Measurements from ENCODE around the gene CPNE9. TPM values are rescaled to one million over a fixed set of nuclear protein-coding genes. Genes with fewer than 3 reads are reported as not detected.

The CPNE9 gene
- total RNA-seq, 1 donor from 2014 or later, result not detected

- Mint-ChIP-seq H3K9me3 (no peaks in the 10 kb centered on the region), H3K27ac (no peak overlapping the region), H3K36me3 (peaks cover 10% of the 10 kb centered on the region), H3K4me1 (no peaks in the 10 kb centered on the region), H3K27me3 (ENCODE audit: insufficient read depth, low read depth) (no peaks in the 10 kb centered on the region), H3K4me3 (no peak overlapping the region)
- no peak overlapping the region for H2AFZ ChIP-seq (replicated peaks)
- H3K79me2 ChIP-seq (ENCODE audit: low read depth), result no peaks in the 10 kb centered on the region
- H3F3A ChIP-seq (ENCODE audit: low read depth), result peaks cover 4% of the 10 kb centered on the region
- H3K36me3 ChIP-seq, result peaks cover 6% of the 10 kb centered on the region
- H3K27me3 ChIP-seq, result no peaks in the 10 kb centered on the region
- no peak for DNase-seq (ENCODE audit: low spot score)
- H3K9ac ChIP-seq, result no peak overlapping the region
- H3K4me2 ChIP-seq, result no peak overlapping the region
- no peak overlapping the region for H3K27ac ChIP-seq
- no peaks in the 10 kb centered on the region for H3K4me1 ChIP-seq
- TF ChIP-seq CTCF (IDR thresholded peaks at IDR 0.05) (no peak), EZH2phosphoT487 (IDR thresholded peaks at IDR 0.05) (no peak)
- H4K20me1 ChIP-seq (ENCODE audit: low read depth), result no peaks in the 10 kb centered on the region
- H3K4me3 ChIP-seq, result no peak overlapping the region
- no peaks in the 10 kb centered on the region for H3K9me3 ChIP-seq (ENCODE audit: low read depth)
These were observed 75.5 kb downstream of the CPNE9 start for GRCh38 chr3:9779075-9779593.

Other genes with a start within 250 kb of the CPNE9 start
- 0.32 and 2.7 TPM in 2 replicates for gene LHFPL4, start 150.0 kb upstream of the CPNE9 start, total RNA-seq (ENCODE audit: low replicate concordance)
- gene MTMR14, start 54.3 kb upstream of the CPNE9 start, total RNA-seq (ENCODE audit: low replicate concordance), result 22.6 and 41.8 TPM in 2 replicates
- gene BRPF1, start 27.9 kb downstream of the CPNE9 start, total RNA-seq (ENCODE audit: low replicate concordance), result 12.1 and 17.5 TPM in 2 replicates
- gene OGG1, start 46.1 kb downstream of the CPNE9 start, total RNA-seq (ENCODE audit: low replicate concordance), result 15.8 and 33.8 TPM in 2 replicates
- 24.9 and 32.4 TPM in 2 replicates for gene CAMK1, start 66.1 kb downstream of the CPNE9 start, total RNA-seq (ENCODE audit: low replicate concordance)
- gene TADA3, start 88.6 kb downstream of the CPNE9 start, total RNA-seq (ENCODE audit: low replicate concordance), result 50.8 and 86.3 TPM in 2 replicates
- 126 and 146 TPM in 2 replicates for gene ARPC4, start 89.2 kb downstream of the CPNE9 start, total RNA-seq (ENCODE audit: low replicate concordance)
- 15.0 and 36.1 TPM in 2 replicates for gene TTLL3, start 106.4 kb downstream of the CPNE9 start, total RNA-seq (ENCODE audit: low replicate concordance)
- gene RPUSD3, start 140.2 kb downstream of the CPNE9 start, total RNA-seq (ENCODE audit: low replicate concordance), result 30.5 and 50.2 TPM in 2 replicates
- not detected in 2 replicates for gene CIDEC, start 176.4 kb downstream of the CPNE9 start, total RNA-seq (ENCODE audit: low replicate concordance)
- 32.7 and 42.1 TPM in 2 replicates for gene JAGN1, start 186.8 kb downstream of the CPNE9 start, total RNA-seq (ENCODE audit: low replicate concordance)
- 0.56 TPM in 1 of 2 replicates, not detected in the other for gene IL17RE, start 199.0 kb downstream of the CPNE9 start, total RNA-seq (ENCODE audit: low replicate concordance)
- gene IL17RC, start 213.3 kb downstream of the CPNE9 start, total RNA-seq (ENCODE audit: low replicate concordance), result 3.1 and 6.5 TPM in 2 replicates
- gene CRELD1, start 230.0 kb downstream of the CPNE9 start, total RNA-seq (ENCODE audit: low replicate concordance), result 14.1 and 28.7 TPM in 2 replicates
- gene PRRT3, start 248.6 kb downstream of the CPNE9 start, total RNA-seq (ENCODE audit: low replicate concordance), result 2.6 and 11.6 TPM in 2 replicates

All from neural progenitor cell (in vitro differentiated cells).